ENCODE measurements around the gene PPP2R3A. TPM values are rescaled to one million over a fixed set of nuclear protein-coding genes. Genes with fewer than 3 reads are reported as not detected.
A peak's percentile ranks its signal among the peaks of the same experiment; 100 is the strongest.

Gene PPP2R3A
- polyA plus RNA-seq, 1 donor = 25.0 TPM

DNA sequence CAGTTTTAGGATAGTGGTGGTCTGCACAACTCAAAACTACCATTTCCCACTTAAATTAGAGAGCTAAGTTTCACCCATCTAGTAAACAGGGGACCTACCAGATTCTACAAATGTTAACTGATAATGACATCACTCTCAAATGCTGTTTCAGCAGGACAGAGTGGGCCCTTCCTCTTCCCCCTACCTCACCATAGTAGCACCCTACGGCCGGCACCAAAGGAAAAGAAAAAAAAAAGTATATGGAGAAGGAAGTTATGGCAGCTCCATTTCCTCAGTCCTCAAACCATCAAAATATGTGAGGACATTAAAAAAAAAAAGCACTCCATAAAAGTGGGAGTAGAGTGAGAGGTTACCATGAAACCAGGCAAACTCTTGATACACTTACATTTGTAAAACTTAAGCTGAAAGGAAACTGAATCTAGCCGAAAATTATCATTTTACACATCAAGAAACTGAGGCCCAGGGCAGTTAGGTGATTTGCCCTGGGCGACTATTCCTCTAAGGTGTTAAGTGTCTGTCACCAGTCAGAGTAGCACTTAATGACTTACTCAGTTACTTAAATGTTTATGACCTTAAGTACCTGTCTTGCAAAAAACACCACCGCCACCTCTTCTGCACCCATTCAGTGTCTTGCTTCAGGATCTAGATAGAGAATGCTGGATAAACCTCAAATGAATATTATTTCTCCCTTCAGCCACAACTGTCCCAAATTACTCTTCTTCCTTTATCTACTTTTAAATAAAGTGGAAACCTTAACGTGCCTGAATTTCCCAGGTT, 227.9 kb downstream of the PPP2R3A start:
- peak; percentile 34 for DNase-seq

DNA sequence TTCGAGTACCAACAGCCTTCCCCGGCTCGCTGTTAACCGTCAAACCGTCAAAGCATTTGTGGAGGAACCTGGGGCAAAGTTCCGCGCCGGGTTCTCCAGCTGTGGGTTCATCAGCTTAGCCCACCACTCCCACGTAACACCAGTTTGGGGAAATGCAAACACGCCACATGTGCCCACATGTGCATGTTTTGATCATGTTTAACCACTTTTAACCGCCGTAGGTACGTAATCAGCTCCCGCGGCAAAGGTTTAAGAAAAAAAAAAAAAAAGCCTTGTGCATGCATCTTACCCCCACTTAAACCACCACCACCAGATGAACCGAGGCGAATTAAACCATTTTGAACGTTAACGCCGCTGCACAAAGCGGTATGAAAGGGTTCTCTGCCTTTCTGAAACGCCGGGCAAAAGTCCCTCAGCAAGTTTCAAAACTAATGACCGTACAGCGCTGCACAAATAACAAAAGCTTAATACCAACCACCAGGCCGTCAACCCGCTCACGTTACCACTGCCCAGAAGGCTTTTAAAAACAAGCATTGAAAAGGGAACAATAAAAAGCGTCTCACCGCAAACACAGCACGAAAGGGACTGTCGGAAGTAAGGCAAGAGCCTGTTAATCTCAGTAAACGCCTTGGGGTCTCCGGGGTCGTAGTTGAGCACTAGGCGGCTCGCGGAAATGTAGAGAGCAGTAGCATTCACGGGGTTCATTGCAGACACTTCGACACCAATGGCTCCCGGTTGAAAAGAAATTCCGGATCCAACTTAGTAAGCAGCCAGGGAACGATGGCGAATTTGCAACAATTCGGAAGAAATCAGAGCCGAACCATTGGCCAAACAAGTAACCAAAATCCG, 229.1 kb downstream of the PPP2R3A start:
- peak; percentile 36 for DNase-seq

DNA sequence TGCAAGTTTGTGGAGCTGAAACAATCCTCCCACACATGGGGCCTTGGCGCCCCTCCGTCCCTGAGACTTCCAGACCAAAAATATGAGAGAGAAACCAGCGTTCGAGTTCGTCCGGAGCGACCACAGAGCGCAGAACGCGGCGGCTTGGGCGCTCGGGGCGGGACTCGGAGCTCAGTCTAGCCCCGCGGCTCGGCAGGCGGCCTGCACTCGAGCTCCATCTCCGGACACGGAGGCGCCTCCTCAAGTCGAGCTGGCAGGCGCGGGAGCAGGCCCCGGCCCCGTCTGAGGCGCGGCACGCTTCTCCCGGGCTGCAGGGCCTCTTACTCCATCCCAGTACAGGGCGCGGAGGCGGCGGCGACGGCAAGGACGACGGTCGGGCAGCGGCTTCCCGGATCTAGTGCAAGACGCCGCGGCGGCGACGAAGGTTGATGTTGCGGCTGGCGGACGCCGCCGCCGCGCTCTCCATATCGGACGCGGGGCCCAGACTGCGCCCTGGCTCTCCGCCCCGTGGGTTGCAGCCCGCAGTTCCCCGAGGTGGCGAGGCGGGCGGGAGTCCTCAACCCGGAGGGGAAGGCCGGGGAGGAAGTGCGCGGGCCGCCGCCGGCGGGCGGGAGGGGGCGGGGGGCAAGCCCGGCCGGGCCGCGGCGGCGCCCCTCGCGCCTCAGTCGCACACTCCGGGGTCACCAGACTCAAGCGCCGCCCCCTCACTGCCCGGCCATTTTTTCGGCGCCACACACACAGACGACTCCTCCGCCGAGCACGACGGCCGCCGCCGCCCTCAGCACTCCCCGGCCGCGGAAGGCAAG, 229.9 kb downstream of the PPP2R3A start:
- peak; percentile 73 for DNase-seq

DNA sequence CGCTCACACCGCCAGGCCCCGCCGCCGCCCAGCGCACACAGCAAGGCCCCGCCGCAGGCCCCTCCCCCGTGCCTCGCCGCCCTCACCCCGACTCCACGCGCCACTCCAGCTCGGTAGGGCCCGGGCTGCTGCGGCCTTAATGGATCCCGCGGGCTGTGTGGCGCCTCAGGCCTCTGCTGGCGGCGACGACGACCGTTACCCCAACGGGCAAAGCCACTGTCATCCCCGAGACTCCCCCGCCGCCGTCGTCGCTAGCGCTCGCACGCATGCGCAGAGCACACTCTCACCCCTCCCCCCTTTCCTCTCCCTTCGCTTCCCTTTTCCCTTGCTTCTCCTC, 230.5 kb downstream of the PPP2R3A start, which contains the start of gene MSL2:
TSS of gene MSL2 (minus strand) at position 272 of the 337 bp plus-strand sequence. CDS start 1,222 bp downstream, outside the sequence.
- no peak for DNase-seq

DNA sequence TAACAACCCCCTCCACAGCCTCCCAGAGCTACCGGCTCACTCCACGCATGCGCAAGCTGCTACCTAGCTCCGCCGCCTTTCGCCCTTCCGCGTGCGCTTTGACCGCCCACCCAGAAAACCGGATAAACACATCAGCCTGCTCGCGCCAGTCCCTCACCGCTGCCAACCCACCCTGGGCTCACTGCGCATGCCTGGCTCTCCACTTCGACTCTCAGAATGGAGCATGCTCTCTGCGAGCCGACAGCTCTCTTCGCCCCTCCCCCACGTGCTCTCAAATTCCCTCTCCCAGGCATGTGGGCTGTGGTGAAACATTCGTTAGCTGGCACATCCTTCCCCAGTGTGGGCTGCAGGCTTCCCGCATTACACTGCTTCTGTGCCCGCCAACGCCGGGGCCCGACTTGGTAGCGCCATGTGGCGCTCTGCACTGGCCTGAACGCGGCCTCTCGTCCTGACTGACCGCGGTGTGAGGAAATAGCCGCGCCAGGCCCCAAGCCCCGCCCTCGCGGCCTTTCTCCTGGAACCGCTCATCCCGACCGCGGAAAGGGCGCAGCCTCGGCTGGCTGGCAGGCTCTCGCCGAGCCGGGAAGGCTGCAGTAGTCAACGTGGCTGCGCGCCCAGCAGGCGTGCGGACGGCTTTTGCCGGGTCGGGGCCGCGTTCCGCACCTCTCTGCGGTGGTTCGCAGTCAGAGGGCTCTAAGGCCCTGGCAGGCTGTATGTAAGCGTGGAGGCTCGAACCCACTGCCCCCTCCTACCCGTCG, 231.1 kb downstream of the PPP2R3A start:
- DNase-seq = peak; percentile 100

DNA sequence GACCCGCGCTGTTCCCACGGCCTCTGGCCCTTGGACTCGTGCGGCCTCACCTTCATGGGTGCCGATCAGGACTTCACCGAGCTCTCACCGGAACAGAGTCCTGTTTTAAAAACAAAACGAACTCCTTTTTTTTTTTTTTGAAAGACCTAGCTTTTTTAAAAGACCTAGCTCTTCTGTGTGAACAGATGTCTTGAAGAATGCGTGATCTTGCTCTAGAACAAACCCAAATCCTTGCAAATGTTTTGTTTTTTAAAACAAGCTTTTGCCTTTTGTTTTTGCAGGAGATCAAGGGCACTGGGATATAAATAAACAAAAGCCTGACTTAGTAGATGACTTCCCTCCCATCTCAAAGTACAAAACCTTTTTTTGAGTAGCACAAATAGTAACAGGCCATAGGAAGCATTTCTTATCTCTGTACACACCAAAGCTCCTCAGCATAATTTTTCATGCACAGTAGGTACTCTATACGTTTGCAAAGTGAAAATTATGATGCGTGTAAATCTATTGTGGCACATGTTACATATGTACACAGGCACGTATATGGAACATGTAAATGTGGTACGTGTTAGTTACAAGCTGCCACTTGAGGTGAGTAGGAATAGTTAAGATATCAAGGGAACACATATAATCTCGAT, 231.7 kb downstream of the PPP2R3A start:
- DNase-seq = no peak

Other genes with a start within 250 kb of the PPP2R3A start
- 52.4 TPM for gene MSL2, start 230.6 kb downstream of the PPP2R3A start, polyA plus RNA-seq (ENCODE audit: insufficient read length)

Measured in left kidney (tissue), 2 donors.